T-helper 1 cell (primary cell): ENCODE measurements around the gene NAE1.
"Not testable (repeated sequence)": the region's sequence is repeated elsewhere in the genome, so short reads cannot be mapped to it uniquely, and the experiment has no call there.

Experiments
- DNase-seq, 5 donors: peaks; one replicate each; pipeline ENCODE4 v3.0.0-alpha.2; 2012 to 2020

Gene NAE1

GRCh38 chr16:66800856-66801255 is 29.9 kb downstream of the NAE1 start:
- DNase-seq = no peak

GRCh38 chr16:66798161-66798560 is 32.6 kb downstream of the NAE1 start:
- no peak for DNase-seq

GRCh38 chr16:66793984-66794383 is 36.8 kb downstream of the NAE1 start:
- DNase-seq = not testable (repeated sequence)

GRCh38 chr16:66790130-66790733 is 40.5 kb downstream of the NAE1 start:
- no peak for DNase-seq

GRCh38 chr16:66787427-66787826 is 43.3 kb downstream of the NAE1 start:
- DNase-seq = no peak

GRCh38 chr16:66786551-66786950 is 44.2 kb downstream of the NAE1 start:
- no peak for DNase-seq

- no peak for DNase-seq
Observed at GRCh38 chr16:66776457-66776856, 54.3 kb downstream of the NAE1 start.

GRCh38 chr16:66774981-66775380 is 55.8 kb downstream of the NAE1 start:
- no peak for DNase-seq

- DNase-seq = no peak
Observed at GRCh38 chr16:66758086-66758485, 72.7 kb downstream of the NAE1 start.

- no peak for DNase-seq
Observed at GRCh38 chr16:66754819-66755218, 76.0 kb downstream of the NAE1 start.

- no peak for DNase-seq
Observed at GRCh38 chr16:66754211-66754610, 76.6 kb downstream of the NAE1 start.

- DNase-seq = no peak
Observed at GRCh38 chr16:66752958-66753357, 77.8 kb downstream of the NAE1 start.
